22Rv1 (cell line): ENCODE data around the gene ITPR1.

Experiments used
- H3K27ac ChIP-seq: fragments of 450-650 bp; 2 replicates; pipeline ENCODE4 v1.5.1; 2017
- ZFX ChIP-seq: fragments of 450-650 bp; IDR thresholded peaks from 2 replicates; pipeline ENCODE4 v1.6.1; 2017; ENCODE audit warnings: antibody characterized with exemption, borderline replicate concordance
- TF ChIP-seq, protein P1 (sequence below): fragments of 450-650 bp; IDR thresholded peaks from 2 replicates; pipeline ENCODE4 v1.5.1; 2017; ENCODE audit warnings: mild to moderate bottlenecking

ITPR1 gene

GRCh38 chr3:4707324-4707723 is 214.2 kb downstream of the ITPR1 start:
- TF ChIP-seq, protein P1, sequence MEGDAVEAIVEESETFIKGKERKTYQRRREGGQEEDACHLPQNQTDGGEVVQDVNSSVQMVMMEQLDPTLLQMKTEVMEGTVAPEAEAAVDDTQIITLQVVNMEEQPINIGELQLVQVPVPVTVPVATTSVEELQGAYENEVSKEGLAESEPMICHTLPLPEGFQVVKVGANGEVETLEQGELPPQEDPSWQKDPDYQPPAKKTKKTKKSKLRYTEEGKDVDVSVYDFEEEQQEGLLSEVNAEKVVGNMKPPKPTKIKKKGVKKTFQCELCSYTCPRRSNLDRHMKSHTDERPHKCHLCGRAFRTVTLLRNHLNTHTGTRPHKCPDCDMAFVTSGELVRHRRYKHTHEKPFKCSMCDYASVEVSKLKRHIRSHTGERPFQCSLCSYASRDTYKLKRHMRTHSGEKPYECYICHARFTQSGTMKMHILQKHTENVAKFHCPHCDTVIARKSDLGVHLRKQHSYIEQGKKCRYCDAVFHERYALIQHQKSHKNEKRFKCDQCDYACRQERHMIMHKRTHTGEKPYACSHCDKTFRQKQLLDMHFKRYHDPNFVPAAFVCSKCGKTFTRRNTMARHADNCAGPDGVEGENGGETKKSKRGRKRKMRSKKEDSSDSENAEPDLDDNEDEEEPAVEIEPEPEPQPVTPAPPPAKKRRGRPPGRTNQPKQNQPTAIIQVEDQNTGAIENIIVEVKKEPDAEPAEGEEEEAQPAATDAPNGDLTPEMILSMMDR, result no peak
- no peak for TF ChIP-seq ZFX
- H3K27ac ChIP-seq, result no peak overlapping the region

DNA sequence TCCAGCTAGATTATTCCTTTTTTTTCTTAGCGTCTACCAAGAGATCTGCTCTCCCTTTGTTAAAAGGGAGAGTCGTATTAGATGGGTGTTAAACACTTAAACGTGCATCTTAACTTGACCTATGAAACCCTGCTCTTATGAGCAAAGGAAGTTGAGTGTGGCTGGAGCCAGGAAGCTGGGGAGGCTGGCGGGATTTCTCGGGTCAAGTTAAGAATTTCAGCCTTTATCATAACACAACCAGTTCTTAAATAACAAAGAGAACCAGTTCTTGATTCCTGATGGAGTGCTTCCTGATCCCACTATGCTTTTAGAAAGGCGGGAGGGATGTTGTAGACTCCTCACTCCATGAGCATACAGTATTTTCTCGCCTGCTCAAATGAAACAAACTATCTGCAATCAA is 215.1 kb downstream of the ITPR1 start:
- TF ChIP-seq, protein P1, result no peak
- no peak for TF ChIP-seq ZFX
- no peak overlapping the region for H3K27ac ChIP-seq

- no peak overlapping the region for H3K27ac ChIP-seq
- TF ChIP-seq, protein P1, result no peak
- TF ChIP-seq ZFX, result no peak
These were observed 216.2 kb downstream of the ITPR1 start for GRCh38 chr3:4709341-4709740.

DNA sequence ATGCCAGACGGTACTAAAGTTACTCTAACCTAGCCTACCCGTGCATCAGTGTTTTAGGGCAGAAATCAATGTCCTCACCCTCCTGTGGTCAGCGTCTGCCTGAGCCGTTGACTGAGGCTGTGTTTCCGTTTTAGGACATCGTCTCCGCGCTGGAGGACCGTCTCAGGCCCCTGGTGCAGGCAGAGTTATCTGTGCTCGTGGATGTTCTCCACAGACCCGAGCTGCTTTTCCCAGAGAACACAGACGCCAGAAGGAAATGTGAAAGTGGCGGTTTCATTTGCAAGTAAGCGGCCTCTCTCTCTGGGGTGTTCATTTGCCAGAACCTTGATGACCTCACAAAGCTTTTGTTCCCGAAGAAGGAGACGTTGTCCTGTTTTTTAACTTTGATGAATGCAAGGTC is 217.0 kb downstream of the ITPR1 start:
- no peak overlapping the region for H3K27ac ChIP-seq
- TF ChIP-seq, protein P1, result no peak
- no peak for TF ChIP-seq ZFX

GRCh38 chr3:4711680-4711992 is 218.5 kb downstream of the ITPR1 start:
- H3K27ac ChIP-seq, result no peak overlapping the region
- TF ChIP-seq ZFX, result no peak
- TF ChIP-seq, protein P1, result peak; percentile 59

DNA sequence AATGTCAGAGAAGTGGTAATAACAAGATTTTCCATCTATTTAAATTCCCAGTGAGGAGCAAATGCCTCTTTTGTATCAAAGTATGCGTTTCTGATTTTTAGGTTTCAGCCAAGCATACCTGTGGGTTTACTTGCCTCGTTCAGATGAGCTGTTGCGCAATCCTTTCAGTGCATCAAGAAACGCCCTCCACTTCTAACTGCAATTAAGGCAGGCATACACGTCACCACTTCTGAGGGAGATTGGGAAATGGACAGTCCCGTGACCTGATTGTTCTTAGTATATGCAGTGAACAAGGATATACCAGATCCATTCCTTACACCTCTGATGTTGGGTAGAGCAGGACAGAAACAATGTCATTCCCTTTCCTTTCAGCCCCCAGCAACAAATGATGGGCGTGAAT is 219.0 kb downstream of the ITPR1 start:
- no peak overlapping the region for H3K27ac ChIP-seq
- TF ChIP-seq ZFX, result no peak
- TF ChIP-seq, protein P1, result no peak

DNA sequence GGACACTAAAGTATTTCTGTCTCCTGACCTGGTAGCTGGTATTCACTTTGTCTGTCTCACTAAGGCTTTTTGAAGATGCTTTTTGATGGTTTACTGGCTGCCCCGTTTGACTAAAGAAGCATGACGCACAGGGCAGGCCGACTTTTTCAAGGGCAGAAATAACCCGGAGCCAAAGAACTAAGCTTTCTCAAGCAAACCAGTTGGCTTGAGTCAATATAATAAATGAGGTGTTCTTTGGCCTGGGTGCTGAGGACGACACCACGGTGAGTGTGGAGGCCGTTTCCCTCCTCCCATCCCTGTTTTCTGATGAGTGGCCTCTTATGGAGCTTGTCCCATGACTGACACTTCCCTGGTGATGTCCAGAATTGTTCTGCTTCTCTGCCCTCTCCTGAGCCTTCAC is 220.9 kb downstream of the ITPR1 start:
- H3K27ac ChIP-seq, result no peak overlapping the region
- no peak for TF ChIP-seq ZFX
- TF ChIP-seq, protein P1, result no peak
